Measurements from ENCODE around the gene ISX. TPM values are rescaled to one million over a fixed set of nuclear protein-coding genes. Genes with fewer than 3 reads are reported as not detected.

The ISX gene
- total RNA-seq, 2 experiments from 2014 or later: not detected

Other genes starting within 250 kb of the ISX start
- 10 to 100 TPM; 35.9 to 37.7 TPM for gene HMGXB4, start 191.3 kb downstream of the ISX start, total RNA-seq
- gene TOM1, start 233.7 kb downstream of the ISX start, total RNA-seq: 10 to 100 TPM; 12.2 to 13.2 TPM

All from activated CD8-positive, alpha-beta memory T cell treated with anti-CD3 and anti-CD28 coated beads for 36 hours (primary cell).